ENCODE results near the gene RPS6KA1.

RPS6KA1 gene

GRCh38 chr1:26531651-26532131 lies 2.1 kb downstream of the RPS6KA1 start:
- DNase-seq (ENCODE audit: extremely low read depth in 1 of 2, low read depth in 1 of 2), result no peak

GRCh38 chr1:26533951-26534509 lies 4.5 kb downstream of the RPS6KA1 start:
- no peak for DNase-seq (ENCODE audit: extremely low read depth in 1 of 2, low read depth in 1 of 2)

- DNase-seq (ENCODE audit: extremely low read depth in 1 of 2, low read depth in 1 of 2), result no peak
Measured at GRCh38 chr1:26535201-26535600, 5.6 kb downstream of the RPS6KA1 start.

- no peak for DNase-seq (ENCODE audit: extremely low read depth in 1 of 2, low read depth in 1 of 2)
Measured at GRCh38 chr1:26536081-26536480, 6.5 kb downstream of the RPS6KA1 start.

GRCh38 chr1:26536521-26536920 lies 7.0 kb downstream of the RPS6KA1 start:
- no peak for DNase-seq (ENCODE audit: extremely low read depth in 1 of 2, low read depth in 1 of 2)

- DNase-seq (ENCODE audit: extremely low read depth in 1 of 2, low read depth in 1 of 2), result no peak
Measured at GRCh38 chr1:26537951-26538352, 8.4 kb downstream of the RPS6KA1 start.

- DNase-seq (ENCODE audit: extremely low read depth in 1 of 2, low read depth in 1 of 2), result no peak
Measured at GRCh38 chr1:26538480-26539412, 9.2 kb downstream of the RPS6KA1 start.

- no peak for DNase-seq (ENCODE audit: extremely low read depth in 1 of 2, low read depth in 1 of 2)
Measured at GRCh38 chr1:26539722-26540121, 10.2 kb downstream of the RPS6KA1 start.

- DNase-seq (ENCODE audit: extremely low read depth in 1 of 2, low read depth in 1 of 2), result no peak
Measured at GRCh38 chr1:26540351-26540750, 10.8 kb downstream of the RPS6KA1 start.

- DNase-seq (ENCODE audit: extremely low read depth in 1 of 2, low read depth in 1 of 2), result no peak
Measured at GRCh38 chr1:26541431-26541815, 11.9 kb downstream of the RPS6KA1 start.

GRCh38 chr1:26541816-26542711 lies 12.5 kb downstream of the RPS6KA1 start:
- peak; percentile 78 to 91 for DNase-seq (ENCODE audit: extremely low read depth in 1 of 2, low read depth in 1 of 2)

GRCh38 chr1:26542771-26543451 lies 13.3 kb downstream of the RPS6KA1 start:
- no peak for DNase-seq (ENCODE audit: extremely low read depth in 1 of 2, low read depth in 1 of 2)

GRCh38 chr1:26543462-26543861 lies 13.9 kb downstream of the RPS6KA1 start:
- no peak for DNase-seq (ENCODE audit: extremely low read depth in 1 of 2, low read depth in 1 of 2)

GRCh38 chr1:26544126-26544525 lies 14.6 kb downstream of the RPS6KA1 start:
- DNase-seq (ENCODE audit: extremely low read depth in 1 of 2, low read depth in 1 of 2), result no peak

GRCh38 chr1:26545969-26546323 lies 16.4 kb downstream of the RPS6KA1 start:
- no peak for DNase-seq (ENCODE audit: extremely low read depth in 1 of 2, low read depth in 1 of 2)

GRCh38 chr1:26546375-26546774 lies 16.8 kb downstream of the RPS6KA1 start:
- DNase-seq (ENCODE audit: extremely low read depth in 1 of 2, low read depth in 1 of 2), result no peak

GRCh38 chr1:26546819-26547218 lies 17.3 kb downstream of the RPS6KA1 start:
- no peak for DNase-seq (ENCODE audit: extremely low read depth in 1 of 2, low read depth in 1 of 2)

- no peak for DNase-seq (ENCODE audit: extremely low read depth in 1 of 2, low read depth in 1 of 2)
Measured at GRCh38 chr1:26548841-26549240, 19.3 kb downstream of the RPS6KA1 start.

- no peak for DNase-seq (ENCODE audit: extremely low read depth in 1 of 2, low read depth in 1 of 2)
Measured at GRCh38 chr1:26550946-26551345, 21.4 kb downstream of the RPS6KA1 start.

GRCh38 chr1:26552720-26553119 lies 23.2 kb downstream of the RPS6KA1 start:
- DNase-seq (ENCODE audit: extremely low read depth in 1 of 2, low read depth in 1 of 2), result no peak

Data from stimulated activated CD8-positive, alpha-beta memory T cell treated with anti-CD3 and anti-CD28 coated beads, Interleukin-7, amount 100 ng/mL, for 48 hours (primary cell).